Fibroblast of upper back skin (primary cell): ENCODE measurements around the gene TFEB.
A peak's percentile ranks its signal among the peaks of the same experiment; 100 is the strongest.

Source experiments
- DNase-seq: peaks from one replicate; pipeline ENCODE4 v3.0.0-alpha.2; 2013

The TFEB gene

DNA sequence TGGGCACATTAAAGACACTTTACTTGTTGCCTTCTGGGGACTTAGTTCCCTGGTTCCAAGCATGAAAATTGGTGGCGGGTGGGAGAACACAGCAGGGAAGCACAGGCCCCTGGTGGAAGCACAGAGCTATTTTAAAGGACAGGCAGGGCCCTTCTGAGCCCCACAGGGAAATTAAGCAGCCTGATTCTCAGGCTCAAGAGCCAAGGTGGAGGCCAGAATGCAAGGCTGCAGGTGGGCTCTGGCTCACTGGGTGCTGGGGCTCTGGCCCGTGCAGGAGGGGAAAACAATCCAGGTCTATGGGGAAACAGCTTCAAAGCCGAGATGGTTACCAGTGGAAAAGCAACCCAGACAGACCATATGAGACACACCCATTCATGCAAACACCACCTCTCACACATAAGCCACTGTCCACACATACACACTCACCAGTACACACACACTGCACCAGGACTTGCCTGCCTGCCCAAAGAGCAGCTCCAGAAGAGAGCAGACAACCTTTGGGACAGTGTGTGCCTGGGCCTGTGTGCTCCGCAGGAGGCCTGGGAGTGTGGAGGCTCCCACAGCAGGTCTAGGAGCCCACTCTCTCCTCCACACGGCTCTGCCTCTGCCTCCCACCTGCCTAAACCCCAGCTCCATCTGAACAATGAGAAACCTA, 30.6 kb downstream of the TFEB start:
- no peak for DNase-seq

DNA sequence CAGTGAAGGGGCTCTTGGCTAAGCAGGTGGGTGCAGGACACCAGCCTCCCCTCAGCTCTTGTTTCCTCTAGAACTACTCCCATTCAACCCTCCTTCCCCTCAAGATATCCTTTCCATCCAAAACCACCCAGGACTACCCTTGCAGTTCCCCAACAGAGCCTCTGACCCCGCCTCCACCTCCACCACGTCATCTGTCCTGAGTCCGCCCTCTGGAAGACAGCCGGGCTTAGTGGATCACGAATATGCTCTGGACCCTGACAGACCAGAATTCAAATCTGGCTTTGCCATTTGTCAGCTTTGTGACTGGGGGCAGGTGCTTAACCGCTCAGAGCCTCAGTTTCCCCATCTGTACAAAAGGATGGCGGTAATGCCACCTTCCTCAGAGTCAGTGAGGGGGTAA, 31.4 kb downstream of the TFEB start:
- DNase-seq = no peak

DNA sequence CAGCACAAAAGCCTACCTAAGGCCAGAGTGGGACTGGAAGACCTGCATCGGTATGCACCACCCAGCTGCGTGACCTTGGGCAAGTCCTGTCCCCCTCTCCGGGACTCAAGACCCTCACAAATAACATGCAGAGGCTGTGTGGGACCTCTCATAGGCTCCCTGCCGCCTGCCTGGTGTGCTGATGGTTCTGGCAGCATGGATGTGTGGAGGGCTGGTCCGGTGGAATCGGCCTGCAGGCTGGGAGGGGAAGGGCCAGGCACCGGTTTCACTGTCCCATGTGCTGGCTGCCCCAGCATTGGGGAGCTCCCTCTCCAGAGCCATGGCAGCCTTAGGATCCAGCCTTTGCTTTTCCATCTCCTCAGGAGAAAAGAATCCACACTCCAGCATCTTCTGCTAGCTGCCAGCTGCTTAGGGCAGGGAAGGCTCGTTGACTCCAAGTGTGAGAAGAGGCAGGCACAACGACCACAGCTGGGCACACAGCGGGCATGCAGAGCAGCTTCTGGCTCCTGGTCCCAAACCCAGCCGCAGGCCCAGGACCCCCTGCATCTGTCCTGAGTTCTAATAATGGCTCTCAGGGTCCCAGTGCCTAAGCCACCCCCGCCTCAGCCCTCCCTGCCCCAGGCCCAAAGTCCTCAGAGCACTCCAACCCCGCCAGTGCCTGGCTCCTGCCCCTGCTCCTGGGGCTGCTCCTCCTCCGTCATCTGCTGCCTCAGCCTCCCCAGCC, 32.5 kb downstream of the TFEB start:
- DNase-seq = no peak

DNA sequence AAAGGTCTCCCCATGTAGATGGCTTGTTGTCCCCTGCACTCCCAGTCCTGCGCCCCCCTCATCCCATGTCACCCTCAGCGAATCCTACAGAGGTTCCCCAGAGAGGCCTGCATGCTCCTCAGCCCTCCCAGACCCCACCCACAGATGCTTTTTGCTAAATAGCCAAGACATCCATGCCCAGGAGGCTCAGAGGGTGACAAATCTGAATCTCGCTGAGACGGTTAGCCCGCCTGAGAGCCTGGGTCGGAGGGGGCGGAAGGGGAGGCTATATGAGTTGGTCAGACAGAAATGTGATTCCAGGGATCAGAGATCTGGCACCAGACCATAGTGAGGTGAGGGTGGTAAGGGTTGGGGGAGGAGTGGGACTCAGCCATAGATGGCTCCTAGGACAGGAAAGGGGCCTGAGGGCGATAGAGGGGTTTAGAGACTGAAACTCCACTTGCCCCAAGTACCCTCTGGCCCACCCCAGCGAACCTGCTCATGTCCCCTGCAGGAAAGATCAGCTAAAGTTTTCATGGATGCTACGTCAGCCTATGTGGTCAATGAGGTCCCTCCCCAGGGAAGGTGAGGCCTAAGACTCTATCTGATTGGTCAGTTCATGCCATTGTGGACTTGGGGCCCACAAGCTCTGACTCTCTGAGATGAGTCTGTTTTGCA, 33.2 kb downstream of the TFEB start:
- DNase-seq = no peak

DNA sequence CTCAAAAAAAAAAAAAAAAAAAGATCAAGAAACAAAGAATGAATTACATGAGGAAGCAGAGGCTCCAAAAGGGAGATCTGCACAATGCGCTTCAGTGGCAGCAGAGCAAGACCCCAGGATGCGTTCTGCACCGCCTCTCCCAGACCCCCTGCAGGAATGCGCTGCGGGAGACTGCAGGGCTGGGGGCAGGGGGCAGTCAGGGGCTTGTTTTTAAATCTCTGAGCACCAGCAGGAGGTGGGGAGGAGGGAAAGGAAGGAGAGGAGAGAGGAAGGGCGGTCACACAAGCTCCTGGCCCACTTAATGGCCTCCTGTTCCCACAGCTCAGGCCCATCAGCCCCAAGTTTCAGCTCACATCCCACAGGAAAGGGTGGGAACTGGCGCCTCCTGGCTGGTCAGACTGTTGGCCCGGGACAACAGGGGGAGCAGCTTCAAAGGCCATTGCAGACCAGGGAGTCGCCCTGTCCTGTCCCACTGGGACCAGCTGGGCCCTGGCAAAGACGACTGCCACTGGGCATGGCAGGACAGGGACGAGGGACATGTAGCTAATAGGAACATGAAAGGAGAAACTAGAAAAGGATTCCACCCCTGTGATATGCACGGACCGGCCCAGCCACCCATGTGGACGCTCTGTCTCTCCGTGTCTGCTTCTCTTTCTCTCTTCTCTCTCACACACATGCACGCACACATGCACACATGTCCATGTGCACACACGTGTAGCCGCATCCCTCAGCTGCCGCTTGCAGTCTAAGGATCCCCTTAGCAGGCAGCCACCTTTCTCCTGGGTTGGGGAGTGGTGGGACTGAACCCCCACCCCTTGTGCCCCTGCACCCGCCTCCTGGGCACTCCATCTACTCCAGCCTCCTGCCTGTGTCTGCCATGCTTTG, 34.7 kb downstream of the TFEB start:
- no peak for DNase-seq

DNA sequence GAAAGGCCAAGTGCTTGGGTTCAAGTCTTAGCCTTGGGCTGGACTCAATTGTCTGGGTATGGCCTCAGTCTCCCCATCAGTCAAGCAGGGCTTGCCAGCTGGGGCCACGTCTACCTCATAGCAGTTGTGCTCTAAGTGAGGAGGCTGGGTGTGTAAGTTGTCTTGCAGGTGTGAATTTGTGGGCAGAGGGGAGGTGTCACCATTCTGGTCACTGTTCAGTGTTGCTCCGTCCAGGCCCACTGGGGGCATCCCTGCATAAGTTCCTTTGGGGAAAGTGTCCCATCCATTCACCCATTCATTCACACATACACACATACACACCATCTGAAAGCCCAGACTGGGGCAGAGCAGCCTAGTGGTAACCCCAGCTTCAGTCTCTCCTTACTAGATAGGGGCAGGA, 36.3 kb downstream of the TFEB start:
- no peak for DNase-seq

DNA sequence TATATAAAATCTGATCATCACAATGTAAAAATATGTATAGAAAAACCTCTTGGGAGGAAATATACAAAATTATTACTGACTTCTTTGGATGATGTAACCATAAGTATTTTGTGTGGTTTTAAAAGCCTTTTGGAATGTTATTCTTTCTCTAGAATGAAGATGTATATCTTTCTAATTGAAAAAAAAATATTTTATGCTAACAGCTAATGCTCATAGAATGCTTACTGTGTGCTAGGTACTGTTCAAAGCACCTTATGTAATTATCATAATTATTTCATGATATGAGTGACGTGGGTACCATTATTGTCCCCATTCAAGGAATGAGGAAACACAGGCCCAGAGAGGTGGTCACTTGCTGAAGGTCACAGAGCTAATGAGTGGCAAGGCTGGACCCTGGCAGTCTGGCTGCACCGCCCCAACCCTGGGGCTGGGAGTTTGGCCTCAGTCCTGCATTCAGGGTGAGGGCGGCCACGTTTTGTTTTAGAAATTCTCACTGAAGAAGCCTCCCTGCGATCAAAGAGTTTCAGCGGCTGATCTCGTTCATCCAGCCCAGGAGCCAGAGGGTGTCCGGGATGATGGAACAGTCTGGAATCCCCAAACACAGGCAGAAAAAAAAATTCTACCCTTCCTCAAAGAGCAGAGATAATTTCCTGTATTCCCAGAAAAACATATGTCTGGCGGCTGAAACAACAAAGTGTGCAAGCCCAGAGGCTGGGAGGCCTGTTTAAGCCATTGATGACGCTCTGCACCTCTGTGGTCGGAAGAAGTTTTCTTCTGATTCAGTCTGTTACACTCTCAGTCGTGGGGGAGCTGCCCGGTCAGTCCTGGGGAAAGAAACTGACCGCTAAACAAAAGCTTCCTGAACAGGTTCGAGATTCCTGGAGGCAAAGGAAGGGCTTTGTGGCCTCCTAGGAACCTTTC, 37.3 kb downstream of the TFEB start:
- peak; percentile 98 for DNase-seq

DNA sequence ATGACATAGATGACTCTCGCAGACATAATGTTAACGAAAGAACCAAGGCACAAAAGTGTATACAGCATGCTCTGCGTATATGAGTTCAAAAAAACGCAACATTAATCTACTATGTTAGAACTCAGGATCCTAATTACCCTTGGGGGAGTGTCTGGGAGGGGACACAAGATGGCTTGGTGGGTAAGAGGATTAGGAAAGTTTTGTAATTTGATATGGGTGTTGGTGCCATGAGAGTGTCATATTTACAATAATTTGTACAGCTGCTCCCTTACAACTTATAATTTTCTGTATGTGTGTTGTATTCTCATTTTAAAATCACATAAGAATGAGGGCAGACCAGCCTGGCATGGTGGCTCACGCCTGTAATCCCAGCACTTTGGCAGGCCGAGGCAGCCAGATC, 38.6 kb downstream of the TFEB start:
- no peak for DNase-seq

DNA sequence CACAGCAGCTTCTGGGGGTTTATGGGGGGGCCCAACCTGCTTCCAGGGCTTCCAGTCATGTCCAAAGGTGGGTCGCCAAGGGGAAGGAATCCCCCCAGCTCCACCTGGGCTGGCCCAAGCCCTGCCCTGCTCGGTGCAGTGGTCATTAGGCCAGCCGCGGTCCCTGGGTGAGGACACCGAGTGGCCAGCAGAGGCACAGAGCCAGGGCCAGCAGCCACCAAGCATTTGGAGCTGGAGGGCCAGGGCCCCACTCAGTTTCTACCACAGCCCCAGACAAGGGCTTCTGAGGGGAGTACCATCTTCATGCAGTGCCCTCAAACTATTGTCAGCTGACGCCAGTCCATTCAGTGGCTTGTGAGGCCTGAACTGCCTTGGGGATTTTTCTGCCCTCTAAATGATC, 39.6 kb downstream of the TFEB start:
- no peak for DNase-seq

DNA sequence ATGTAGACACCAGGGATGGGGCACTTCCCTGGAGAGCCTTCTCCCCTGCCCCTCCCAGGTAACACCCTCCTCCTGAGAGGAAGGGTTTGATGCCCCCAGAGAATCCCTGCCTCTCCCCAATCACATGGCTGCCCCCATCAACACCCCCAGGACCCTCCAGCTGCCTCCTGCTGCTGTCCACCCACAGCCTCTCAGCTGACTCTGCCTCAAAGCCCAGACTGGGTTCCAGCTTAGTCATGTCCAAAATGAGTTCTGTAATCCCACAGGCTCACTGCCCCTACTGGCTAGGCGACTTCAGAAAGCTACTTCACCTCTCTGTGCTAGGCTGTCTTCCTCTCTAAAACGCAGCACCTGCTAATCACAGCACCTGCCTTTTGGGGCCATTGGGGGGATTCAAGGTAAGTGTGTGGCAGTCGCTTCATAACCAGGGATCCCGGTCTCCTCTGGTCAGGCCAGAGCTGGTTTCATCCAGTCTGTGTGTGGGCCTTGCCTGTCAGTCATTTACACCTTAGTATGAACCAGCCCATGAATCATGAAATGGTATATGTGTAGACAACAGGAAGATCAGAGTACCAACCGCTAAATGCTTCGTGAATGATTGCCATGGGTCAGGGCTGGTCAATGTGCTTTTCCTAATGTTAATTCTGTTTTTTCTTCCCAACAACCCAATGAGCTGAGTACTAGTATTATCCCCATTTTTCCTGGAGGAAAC, 40.4 kb downstream of the TFEB start:
- DNase-seq = peak; percentile 40

DNA sequence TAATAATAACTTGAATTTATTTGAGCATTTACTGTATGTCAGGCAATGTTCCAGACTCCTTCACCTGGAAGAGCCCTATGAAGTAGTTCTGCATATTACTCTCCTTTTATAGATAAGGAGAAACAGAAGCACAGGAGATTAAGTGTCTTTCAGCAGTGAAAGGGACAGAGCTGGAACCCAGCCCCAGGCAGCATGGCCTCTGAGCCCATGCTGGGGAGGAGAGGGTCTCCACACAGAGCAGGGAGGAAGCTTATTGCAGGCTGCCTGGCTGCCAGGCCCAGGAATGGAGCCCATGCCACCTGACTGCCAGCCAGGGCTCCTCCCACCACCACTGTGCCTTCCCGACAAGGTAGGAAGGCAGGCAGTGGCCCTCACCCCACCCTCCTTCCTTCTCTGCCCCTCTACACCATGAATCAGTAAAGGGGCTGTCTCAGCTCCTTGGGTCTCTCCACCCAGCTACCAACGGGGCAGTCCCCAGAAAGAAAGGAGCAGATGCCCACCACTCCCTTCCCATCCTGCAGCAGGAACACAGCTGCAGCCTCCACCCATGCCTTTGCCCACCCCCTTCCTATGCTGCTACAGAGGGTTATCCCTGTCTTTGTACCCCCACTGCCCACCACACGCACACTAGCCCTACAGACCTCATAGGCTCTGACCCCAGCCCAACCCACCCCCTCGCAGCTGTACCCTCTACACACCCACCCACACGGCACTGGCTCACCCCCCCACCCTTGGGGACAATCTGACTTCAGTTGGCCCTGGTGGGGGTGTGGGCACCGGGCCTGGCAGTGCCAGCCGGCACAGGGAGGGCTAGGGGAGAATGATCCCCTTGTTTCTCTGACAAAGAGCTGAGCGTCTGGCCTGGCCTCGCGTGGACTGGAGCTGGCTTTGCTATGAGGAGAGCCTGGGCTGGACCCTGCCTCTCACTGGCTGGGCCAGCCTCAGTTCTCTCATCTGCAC, 41.8 kb downstream of the TFEB start:
- DNase-seq = no peak

DNA sequence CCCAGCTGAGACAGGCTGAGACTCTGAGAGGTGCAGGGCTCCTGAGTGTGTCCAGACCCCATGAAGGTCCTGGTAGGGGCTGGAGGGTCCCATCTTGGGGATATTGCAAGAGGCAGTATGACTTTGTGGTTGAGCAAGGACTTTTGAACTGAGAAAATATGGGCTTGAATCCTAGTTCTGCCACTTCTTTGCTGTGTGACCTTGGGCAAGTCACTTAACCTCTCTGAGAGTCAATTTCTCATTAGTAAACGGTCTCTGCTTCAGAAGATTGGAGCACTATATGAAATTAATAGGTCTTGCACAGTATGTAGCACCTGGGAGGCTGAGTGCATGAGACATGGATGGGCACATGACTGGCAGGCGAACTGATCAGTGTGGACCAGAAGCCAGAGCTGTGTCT, 42.7 kb downstream of the TFEB start:
- no peak for DNase-seq

DNA sequence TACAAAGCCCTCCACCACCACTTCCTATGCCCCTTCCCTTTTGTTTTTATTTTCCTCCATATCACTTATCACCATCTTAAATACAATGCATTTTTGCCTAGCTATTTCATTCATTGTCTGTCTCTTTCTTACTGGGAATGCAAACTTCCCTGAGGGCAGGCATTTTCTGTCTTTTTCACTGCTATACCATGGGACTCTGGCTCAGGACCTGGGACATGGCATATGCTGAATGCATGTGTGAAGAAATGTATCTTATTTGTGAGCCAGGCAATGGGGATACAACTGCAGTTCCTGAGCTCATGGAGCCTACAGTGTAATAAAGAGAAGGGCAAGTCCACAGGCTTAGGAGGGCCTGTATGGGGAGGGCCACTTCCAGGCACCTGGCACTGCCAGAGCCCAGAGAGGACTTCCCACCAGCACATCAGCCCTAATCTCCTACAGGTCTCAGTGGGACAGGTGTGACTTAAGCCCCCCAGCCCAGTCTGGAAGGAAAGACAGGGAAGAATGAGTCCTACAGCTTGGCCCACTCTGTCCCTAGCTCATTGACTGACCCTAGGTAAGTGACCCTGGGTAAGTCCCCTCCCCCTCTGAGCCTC, 43.2 kb downstream of the TFEB start:
- no peak for DNase-seq

DNA sequence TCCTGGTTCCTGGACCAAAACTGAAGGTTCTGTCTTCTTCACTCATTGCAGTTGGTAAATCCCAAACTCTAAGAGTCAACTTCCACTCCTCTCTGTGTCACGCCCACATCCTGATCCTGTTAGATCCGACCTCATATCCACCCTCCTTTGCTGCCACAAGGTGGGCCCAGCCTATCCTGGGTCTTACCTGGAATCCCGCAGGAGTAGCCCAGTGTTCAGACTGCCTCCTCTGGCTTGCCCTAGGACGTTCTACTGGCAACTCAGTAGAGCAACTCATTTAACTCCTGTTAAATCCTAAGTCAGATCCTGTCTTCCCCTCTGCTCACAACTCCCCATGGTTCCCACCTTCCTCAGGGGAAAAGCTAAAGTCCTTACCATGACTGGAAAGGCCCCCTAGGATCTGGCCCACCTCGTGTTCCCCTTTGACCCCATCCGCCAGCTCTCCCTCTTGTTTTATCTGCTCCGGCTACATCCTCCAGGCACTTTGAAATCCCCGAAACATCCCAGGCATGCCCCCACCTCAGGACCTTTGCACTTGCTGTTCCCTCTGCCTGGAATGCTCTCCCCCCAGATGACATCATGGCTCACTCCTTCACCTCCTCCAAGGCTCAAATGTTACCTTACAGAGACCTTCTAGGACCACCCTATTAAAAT, 43.9 kb downstream of the TFEB start:
- DNase-seq = no peak

DNA sequence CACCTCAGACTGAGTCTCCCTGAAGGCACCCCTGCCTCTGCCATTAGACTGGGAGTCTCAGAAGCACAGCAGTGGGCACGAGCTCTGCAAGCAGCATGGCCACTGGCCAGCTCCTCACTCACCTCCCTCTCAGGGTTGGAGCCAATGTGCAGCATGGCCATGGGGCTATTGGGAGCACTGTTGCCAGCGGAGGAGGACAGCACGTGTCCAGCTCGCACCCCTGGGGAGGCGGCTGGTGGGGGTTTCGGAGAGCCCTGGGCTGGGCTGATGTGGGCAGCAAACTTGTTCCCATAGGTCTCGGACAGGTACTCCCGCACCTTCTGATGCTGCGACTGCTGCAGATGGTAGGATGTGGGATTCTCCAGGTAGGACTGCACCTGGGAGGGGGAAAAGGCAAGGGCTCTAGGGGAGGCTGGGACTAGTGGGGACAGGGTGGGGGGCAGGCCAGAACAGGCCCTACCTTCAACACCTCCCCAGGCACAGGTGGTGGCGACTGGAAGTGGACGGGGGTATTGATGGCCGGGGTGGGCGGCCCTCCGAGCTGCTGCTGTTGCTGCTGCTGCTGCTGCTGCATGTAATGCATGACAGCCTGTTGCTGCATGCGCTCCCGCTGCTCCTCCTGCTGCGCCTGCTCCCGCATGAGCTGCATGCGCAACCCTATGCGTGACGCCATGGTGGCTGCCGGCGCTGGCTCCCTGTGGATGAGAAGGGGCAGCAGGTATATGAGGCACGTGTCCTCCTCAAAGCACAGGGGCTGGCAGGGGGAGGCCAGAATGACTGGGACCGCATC, 44.7 kb downstream of the TFEB start:
- no peak for DNase-seq

DNA sequence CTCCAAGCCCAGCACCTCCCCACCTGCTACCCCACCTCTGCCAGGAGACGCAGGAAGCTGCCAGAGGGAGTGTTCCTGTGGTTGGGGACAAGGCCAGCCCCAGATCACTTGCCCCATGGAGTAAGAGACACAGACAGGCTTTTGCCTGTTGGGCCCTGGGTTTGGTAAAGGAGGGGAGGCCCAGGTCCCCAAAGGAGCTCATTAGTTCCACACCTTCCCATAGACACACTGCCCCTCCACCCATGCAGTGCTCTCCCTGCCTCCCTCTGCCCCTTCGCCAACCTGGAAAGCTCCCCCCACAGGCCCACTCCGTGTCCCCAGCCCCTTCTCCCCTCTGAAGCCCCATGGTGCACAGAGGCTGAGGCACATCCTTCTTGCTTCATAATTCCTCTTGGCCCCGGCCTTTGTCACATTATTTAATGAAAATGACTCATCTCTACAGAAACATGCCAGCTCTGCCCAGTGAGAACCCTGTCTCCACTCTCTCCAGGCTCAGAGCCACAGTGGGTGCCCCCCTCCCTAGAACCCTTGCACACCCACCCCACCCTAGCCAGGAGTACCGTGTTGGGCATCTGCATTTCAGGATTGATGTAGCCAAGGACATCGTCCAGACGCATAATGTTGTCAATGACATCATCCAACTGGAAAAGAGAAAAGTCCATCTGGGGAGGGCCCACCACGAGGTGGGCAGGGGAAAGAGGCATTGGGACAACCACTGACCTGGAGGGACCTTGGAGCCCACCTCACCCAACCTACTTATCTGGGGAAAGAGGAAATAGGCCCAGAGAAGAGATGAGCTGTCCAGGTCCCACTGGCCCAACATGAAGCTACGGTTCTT, 46.0 kb downstream of the TFEB start:
- peak; percentile 25 for DNase-seq

DNA sequence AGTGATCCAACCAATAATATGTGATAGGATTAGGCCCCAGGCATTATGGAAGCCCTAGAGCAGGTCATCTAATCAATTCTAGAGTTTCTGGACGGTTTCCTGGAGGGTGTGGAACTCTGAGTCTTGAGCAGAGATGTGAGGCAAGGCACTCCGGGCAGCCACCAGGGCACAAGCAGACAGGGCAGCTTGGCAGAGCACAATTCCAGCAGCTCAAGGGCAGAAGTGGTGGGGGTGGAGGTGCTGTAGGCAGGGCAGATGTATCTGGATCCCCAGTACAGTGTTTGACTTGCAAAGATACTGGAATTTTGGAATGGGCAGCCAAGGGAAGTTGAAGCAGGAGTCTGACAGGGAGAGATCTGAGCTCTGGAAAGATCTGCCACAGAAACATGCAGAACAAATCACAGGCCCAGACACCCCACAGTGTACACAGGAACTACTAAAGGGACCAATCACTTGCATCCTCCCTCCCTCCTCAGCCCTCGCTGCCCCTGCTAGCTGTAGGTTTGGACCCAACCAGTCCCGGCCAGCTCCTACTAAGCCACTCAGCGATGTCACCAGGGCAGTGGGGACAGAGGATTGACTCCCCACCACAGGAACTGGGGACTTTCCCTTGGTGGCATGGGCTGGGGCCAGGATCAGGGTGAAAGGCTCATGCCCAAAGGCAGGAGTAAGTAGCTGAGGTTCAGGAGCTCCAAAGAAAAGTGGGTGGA, 47.0 kb downstream of the TFEB start:
- no peak for DNase-seq
